Liver (tissue), 3 donors: ENCODE measurements around the gene ZCCHC8.

Experiments
- EGR1 ChIP-seq, 2 donors: IDR thresholded peaks; 2 replicates each; pipeline ENCODE4 v1.6.1; 2016 to 2018; ENCODE audit warnings: antibody characterized with exemption in 2 of 2, low read depth in 2 of 2
- FOXA1 ChIP-seq: IDR thresholded peaks from 2 replicates; pipeline ENCODE4 v1.6.1; 2016; ENCODE audit warnings: antibody characterized with exemption
- GABPA ChIP-seq, 2 donors: IDR thresholded peaks in 1 of 2; conservative IDR thresholded peaks in 1 of 2; 2 replicates each; pipeline ENCODE4 v1.6.1; 2016; ENCODE audit warnings: antibody characterized with exemption in 2 of 2, mild to moderate bottlenecking in 1 of 2, moderate library complexity in 1 of 2
- JUND ChIP-seq, 2 donors: IDR thresholded peaks; 2 replicates each; pipeline ENCODE4 v1.6.1; 2016; ENCODE audit warnings: antibody characterized with exemption in 2 of 2
- RXRA ChIP-seq, 2 donors: IDR thresholded peaks; 2 replicates each; pipeline ENCODE4 v1.6.1; 2017 to 2018; ENCODE audit warnings: antibody characterized with exemption in 2 of 2, mild to moderate bottlenecking in 1 of 2
- SP1 ChIP-seq: IDR thresholded peaks from 2 replicates; pipeline ENCODE4 v1.6.1; 2018; ENCODE audit warnings: antibody characterized with exemption, mild to moderate bottlenecking
- TAF1 ChIP-seq: conservative IDR thresholded peaks from 2 replicates; pipeline ENCODE4 v1.6.1; 2016; ENCODE audit warnings: antibody characterized with exemption, mild to moderate bottlenecking
- YY1 ChIP-seq: IDR thresholded peaks from 2 replicates; pipeline ENCODE4 v1.6.1; 2016; ENCODE audit warnings: antibody characterized with exemption, mild to moderate bottlenecking
- TF ChIP-seq, protein P1 (sequence below): fragments of 150-350 bp; IDR thresholded peaks from 2 replicates; pipeline ENCODE4 v1.5.1; 2017; ENCODE audit warnings: improper control_type of control experiment, low read depth, low read length; ENCODE audit not compliant: missing input control
- TF ChIP-seq, protein P2 (sequence below): IDR thresholded peaks from 2 replicates; pipeline ENCODE4 v1.6.1; 2016; ENCODE audit warnings: antibody characterized with exemption
- TF ChIP-seq, protein P3 (sequence below): IDR thresholded peaks from 2 replicates; pipeline ENCODE4 v1.6.1; 2016; ENCODE audit warnings: antibody characterized with exemption, mild to moderate bottlenecking
- TF ChIP-seq, protein P4 (sequence below): IDR thresholded peaks from 2 replicates; pipeline ENCODE4 v1.6.1; 2016; ENCODE audit warnings: antibody characterized with exemption
- TF ChIP-seq, protein P5 (sequence below): IDR thresholded peaks from 2 replicates; pipeline ENCODE4 v1.6.1; 2016; ENCODE audit warnings: antibody characterized with exemption
- donor health status: healthy.
- donor health status: healthy.

DNA sequence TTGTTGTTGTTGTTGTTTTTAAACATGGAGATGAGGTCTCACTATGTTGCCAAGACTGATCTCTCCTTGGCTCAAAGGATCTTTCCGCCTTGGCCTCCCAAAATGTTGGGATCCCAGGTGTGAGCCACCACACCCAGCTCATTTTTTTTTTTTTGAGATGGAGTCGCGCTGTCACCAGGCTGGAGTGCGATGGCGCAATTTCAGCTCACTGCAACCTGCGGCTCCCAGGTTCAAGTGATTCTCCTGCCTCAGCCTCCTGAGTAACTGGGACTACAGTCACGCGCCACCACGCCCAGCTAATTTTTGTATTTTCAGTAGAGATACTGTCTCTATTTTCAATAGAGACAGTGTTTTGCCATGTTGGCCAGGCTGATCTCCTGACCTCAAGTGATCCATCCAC lies 73.3 kb downstream of the ZCCHC8 start:
- TF ChIP-seq, protein P1, sequence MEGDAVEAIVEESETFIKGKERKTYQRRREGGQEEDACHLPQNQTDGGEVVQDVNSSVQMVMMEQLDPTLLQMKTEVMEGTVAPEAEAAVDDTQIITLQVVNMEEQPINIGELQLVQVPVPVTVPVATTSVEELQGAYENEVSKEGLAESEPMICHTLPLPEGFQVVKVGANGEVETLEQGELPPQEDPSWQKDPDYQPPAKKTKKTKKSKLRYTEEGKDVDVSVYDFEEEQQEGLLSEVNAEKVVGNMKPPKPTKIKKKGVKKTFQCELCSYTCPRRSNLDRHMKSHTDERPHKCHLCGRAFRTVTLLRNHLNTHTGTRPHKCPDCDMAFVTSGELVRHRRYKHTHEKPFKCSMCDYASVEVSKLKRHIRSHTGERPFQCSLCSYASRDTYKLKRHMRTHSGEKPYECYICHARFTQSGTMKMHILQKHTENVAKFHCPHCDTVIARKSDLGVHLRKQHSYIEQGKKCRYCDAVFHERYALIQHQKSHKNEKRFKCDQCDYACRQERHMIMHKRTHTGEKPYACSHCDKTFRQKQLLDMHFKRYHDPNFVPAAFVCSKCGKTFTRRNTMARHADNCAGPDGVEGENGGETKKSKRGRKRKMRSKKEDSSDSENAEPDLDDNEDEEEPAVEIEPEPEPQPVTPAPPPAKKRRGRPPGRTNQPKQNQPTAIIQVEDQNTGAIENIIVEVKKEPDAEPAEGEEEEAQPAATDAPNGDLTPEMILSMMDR = no peak
- TF ChIP-seq, protein P2, sequence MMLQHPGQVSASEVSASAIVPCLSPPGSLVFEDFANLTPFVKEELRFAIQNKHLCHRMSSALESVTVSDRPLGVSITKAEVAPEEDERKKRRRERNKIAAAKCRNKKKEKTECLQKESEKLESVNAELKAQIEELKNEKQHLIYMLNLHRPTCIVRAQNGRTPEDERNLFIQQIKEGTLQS = no peak
- TF ChIP-seq EGR1 (IDR thresholded peaks at IDR 0.05; ENCODE audit: low read depth in 2 of 2) (no peak), JUND (IDR thresholded peaks at IDR 0.05) (no peak), YY1 (no peak), FOXA1 (no peak), SP1 (no peak), TAF1 (no peak), GABPA (IDR thresholded peaks at IDR 0.05 in 1 of 2, conservative IDR thresholded peaks at IDR 0.05 in 1 of 2) (no peak), RXRA (IDR thresholded peaks at IDR 0.05) (no peak)
- TF ChIP-seq, protein P3, sequence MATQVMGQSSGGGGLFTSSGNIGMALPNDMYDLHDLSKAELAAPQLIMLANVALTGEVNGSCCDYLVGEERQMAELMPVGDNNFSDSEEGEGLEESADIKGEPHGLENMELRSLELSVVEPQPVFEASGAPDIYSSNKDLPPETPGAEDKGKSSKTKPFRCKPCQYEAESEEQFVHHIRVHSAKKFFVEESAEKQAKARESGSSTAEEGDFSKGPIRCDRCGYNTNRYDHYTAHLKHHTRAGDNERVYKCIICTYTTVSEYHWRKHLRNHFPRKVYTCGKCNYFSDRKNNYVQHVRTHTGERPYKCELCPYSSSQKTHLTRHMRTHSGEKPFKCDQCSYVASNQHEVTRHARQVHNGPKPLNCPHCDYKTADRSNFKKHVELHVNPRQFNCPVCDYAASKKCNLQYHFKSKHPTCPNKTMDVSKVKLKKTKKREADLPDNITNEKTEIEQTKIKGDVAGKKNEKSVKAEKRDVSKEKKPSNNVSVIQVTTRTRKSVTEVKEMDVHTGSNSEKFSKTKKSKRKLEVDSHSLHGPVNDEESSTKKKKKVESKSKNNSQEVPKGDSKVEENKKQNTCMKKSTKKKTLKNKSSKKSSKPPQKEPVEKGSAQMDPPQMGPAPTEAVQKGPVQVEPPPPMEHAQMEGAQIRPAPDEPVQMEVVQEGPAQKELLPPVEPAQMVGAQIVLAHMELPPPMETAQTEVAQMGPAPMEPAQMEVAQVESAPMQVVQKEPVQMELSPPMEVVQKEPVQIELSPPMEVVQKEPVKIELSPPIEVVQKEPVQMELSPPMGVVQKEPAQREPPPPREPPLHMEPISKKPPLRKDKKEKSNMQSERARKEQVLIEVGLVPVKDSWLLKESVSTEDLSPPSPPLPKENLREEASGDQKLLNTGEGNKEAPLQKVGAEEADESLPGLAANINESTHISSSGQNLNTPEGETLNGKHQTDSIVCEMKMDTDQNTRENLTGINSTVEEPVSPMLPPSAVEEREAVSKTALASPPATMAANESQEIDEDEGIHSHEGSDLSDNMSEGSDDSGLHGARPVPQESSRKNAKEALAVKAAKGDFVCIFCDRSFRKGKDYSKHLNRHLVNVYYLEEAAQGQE = no peak
- TF ChIP-seq, protein P4, sequence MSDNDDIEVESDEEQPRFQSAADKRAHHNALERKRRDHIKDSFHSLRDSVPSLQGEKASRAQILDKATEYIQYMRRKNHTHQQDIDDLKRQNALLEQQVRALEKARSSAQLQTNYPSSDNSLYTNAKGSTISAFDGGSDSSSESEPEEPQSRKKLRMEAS = no peak
- TF ChIP-seq, protein P5, sequence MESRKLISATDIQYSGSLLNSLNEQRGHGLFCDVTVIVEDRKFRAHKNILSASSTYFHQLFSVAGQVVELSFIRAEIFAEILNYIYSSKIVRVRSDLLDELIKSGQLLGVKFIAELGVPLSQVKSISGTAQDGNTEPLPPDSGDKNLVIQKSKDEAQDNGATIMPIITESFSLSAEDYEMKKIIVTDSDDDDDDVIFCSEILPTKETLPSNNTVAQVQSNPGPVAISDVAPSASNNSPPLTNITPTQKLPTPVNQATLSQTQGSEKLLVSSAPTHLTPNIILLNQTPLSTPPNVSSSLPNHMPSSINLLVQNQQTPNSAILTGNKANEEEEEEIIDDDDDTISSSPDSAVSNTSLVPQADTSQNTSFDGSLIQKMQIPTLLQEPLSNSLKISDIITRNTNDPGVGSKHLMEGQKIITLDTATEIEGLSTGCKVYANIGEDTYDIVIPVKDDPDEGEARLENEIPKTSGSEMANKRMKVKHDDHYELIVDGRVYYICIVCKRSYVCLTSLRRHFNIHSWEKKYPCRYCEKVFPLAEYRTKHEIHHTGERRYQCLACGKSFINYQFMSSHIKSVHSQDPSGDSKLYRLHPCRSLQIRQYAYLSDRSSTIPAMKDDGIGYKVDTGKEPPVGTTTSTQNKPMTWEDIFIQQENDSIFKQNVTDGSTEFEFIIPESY = no peak
